ENCODE results near the gene ATRX. TPM values are rescaled to one million over a fixed set of nuclear protein-coding genes. Genes with fewer than 3 reads are reported as not detected.

Gene ATRX
- total and polyA plus RNA-seq, 2 donors (not counting 3 experiments of a cell fraction or from before 2014, with no cell fraction given): 23.5 to 101 TPM

GRCh38 chrX:77564823-77565222, 221.2 kb downstream of the ATRX start:
- intact Hi-C loops (cut with micrococcal nuclease): no loop called here
- Histone ChIP-seq H3K9me3 (replicated peaks; ENCODE audit: control insufficient read depth, insufficient read depth, low read length) (no peaks in the 10 kb centered on the region), H3K27ac (ENCODE audit: insufficient read depth, low read depth, low read length) (no peak overlapping the region), H3K4me3 (replicated peaks in 1 of 3; ENCODE audit: insufficient read depth in 1 of 3, low read depth in 1 of 3, low read length in 3 of 3) (no peak overlapping the region), H3K36me3 (ENCODE audit: control insufficient read depth in 2 of 2, extremely low read depth in 1 of 2, insufficient read depth in 2 of 2, low read length in 2 of 2) (no peaks in the 10 kb centered on the region), H3K79me2 (ENCODE audit: control insufficient read depth, insufficient read depth, low read length) (no peaks in the 10 kb centered on the region), H3K9me1 (replicated peaks; ENCODE audit: control insufficient read depth, extremely low read depth, insufficient read depth, low read length) (no peaks in the 10 kb centered on the region), H3K9ac (replicated peaks; ENCODE audit: extremely low read depth, insufficient read depth, low read length) (no peak overlapping the region), H3K4me1 (ENCODE audit: control insufficient read depth, extremely low read depth, insufficient read depth, low read length) (no peaks in the 10 kb centered on the region), H3K27me3 (ENCODE audit: control insufficient read depth in 2 of 2, insufficient read depth in 2 of 2, low read length in 2 of 2) (no peaks in the 10 kb centered on the region), H4K20me1 (replicated peaks; ENCODE audit: control insufficient read depth, extremely low read depth, insufficient read depth, low read length) (no peaks in the 10 kb centered on the region), H2AFZ (ENCODE audit: low read depth, low read length) (no peak overlapping the region), H3K4me2 (ENCODE audit: insufficient read depth, low read length) (no peak overlapping the region)
- ChIA-PET CTCF (no interaction called here), POLR2A (no interaction called here)
- TF ChIP-seq EZH2 (IDR thresholded peaks at IDR 0.05; ENCODE audit: borderline replicate concordance, low read depth, low read length, severe bottlenecking): no peak
- no peak for TF ChIP-seq CTCF (IDR thresholded peaks at IDR 0.05; ENCODE audit: extremely low read depth in 1 of 2, insufficient read depth in 1 of 2, low read depth in 1 of 2, low read length in 2 of 2)
- TF ChIP-seq MYC (IDR thresholded peaks at IDR 0.05; ENCODE audit: low read depth, low read length): no peak
- TF ChIP-seq JUN (IDR thresholded peaks at IDR 0.05; ENCODE audit: borderline replicate concordance, insufficient read depth, insufficient read length, low read depth): no peak
- no peak for TF ChIP-seq POLR2A (IDR thresholded peaks at IDR 0.05; ENCODE audit: low read depth, low read length)
- no peak for TF ChIP-seq GATA2 (IDR thresholded peaks at IDR 0.05; ENCODE audit: insufficient read depth, insufficient read length, low read depth, low read length)
- TF ChIP-seq MAX (IDR thresholded peaks at IDR 0.05; ENCODE audit: insufficient read depth, insufficient read length): no peak
- no peak for TF ChIP-seq FOS (IDR thresholded peaks at IDR 0.05; ENCODE audit: borderline replicate concordance, insufficient read depth, low read length)
- no peak for TF ChIP-seq POLR2AphosphoS5 (IDR thresholded peaks at IDR 0.05; ENCODE audit: insufficient read depth, low read depth, low read length)
- DNase-seq (ENCODE audit: low read depth, low spot score) (peak; percentile 49), FAIRE-seq (no peak)
- dilution Hi-C loops (cut with MboI; ENCODE audit: extremely low pct_ligation_motif_present, low sequenced_read_pairs): no loop called here
- BruUV-seq (replicated peaks): no TSS peak
